Right renal cortex interstitium (tissue), 3 donors: ENCODE results near the gene ZFP1. TPM values are rescaled to one million over a fixed set of nuclear protein-coding genes. Genes with fewer than 3 reads are reported as not detected.
"Not testable (repeated sequence)": the region's sequence is repeated elsewhere in the genome, so short reads cannot be mapped to it uniquely, and the experiment has no call there.

Experiments
- DNase-seq, 3 donors: peaks; one replicate each; pipeline ENCODE4 v3.0.0-alpha.2; 2013; ENCODE audit warnings: low read depth in 3 of 3, low spot score in 2 of 3
- polyA plus RNA-seq, 3 donors: library from polyadenylated mRNA; unstranded; fragments of 120-200 nt; gene quantifications; one replicate each; pipeline ENCODE4 v1.2.1, GENCODE V29; 2013; ENCODE audit not compliant: insufficient read length in 3 of 3

ZFP1 gene
- polyA plus RNA-seq, 3 donors: 25.5 to 28.9 (median 28.8) TPM

DNA sequence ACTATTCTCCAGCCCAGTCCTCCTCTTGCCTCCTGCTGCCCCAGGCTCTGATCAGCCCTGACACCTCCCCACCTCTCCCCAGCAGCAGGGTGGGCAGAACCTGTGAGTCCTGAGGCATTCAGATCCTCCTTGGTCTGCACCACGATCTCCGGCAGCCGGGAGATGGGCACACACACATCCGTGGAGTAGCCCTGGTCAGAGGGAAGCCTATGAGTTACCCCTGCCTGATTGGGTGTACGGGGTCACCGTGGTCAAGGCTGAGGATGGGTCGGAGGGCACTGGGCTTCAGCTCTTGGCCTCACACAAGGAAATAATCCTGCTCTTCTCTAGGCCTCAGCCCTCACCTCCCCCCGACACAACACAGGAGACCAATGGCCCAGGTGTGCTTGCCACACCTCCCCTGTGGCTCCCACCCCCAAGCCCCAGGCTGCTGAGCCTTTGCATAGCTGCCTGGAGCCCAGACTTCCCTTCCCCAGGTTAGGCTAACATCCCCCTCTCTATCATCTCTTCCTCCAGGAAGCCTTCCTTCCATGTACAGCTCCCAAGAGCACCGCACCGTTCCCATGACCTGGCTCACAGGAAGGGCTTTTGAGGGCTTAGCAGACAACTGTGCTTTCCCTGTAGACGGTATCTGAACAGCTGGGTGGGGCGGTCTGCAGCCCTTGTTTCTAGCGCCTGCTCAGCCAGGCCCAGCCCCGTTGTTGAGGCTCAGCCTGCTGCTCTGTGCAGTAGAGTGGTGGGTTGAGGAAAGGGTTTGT, 35.4 kb upstream of the ZFP1 start:
- DNase-seq: no peak

DNA sequence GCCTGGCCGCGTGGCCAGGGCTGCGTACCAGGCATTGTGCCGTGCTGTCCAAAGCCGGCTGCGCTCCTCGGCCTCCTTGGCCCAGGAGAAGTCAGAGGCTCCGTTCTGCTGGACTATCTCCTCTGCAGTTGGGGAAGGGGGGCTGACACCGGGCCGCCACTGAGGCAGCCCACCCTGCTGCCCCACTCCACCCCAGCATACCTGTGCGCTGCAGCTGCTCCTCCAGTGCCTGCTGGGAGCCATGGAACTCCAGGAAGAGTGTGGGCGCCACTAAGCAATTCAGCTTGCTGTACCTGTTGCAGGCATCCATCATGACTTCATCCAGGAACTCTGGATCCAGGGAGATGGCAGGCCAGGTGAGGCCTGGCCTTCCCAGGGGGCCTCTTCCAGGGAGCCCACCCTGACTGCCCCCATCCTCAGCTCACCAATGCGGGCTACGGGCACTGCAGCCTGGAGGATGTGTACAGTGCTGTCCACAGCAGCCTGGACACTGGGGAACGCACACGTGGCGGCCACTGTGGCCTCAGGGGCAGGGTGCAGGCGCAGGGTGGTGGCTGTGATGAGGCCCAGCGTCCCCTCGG, 34.7 kb upstream of the ZFP1 start:
- no peak for DNase-seq

DNA sequence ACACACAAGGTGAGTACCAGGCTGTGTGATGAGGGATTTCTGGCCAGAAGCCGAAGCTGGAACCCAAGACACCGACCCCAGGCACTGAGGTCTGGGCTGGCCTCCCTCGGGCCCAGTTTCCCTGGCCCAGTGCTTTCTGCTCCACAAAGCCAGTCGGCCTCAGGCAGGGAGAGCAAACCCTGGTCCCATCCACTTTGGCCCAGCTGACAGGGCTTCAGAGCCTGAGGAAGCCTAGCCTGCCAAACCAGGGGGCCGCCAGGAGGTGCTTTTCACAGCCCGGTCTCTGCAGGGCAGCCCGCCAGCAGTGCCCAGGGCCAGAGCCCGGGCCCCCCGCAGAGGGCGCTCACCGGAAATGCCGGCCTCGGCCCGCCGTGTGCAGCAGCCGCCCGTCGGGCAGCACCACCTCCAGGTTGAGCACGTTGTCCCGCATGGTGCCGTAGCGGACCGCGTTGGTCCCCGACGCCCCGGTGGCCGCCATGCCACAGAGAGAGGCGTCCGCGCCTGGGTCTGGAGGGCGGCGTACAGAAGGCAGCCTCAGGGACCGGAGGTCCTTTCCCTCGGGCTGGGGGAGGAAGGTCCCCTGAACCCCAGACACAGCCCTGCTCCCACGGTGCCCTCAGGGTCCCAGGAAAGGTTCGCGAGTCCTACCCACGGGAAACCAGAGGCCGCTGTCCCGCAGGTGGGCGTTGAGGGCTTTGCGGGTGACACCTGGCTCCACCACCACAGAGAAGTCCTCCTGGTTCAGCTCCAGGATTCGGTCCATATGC, 34.0 kb upstream of the ZFP1 start:
- DNase-seq: no peak

DNA sequence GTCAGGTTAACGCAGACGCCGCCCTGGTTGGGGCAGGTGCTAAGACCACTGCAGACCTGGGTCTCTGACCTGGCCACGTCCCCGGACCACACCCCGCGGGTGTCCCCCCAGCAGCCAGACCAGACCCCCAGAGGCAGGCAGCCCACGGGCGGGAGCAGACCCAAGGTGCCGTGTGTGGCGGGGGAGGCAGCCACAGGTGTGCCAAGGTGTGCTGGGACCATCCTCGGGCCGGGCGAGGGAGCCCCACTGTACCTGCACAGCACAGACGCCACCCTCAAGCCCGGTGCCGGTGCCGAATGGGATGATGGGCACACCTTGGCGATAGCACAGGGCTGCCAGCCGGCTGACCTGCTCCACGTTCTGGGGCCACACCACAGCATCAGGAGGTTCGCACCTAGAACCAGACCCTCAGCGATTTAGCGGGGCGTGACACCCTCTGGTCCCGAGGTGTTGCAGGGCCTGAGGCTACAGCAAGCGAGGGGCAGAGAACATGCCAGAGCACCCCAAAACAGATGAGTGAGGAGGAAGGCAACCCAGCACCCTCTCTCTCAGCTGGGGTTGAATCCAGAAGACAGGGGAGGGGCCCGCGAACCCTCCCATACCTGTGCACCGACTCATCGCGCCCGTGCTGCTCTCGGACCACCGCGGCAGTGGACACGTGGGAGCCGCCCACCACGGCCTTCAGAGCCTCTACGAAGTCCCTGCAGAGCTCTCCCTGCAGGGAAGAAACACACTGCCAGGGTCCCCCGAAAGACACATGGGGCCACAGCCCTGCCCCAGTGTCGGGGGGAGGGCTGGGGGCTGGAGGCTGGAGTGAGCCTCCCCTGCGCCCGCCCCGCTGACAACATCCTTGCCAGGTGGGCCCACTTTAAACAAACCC, 33.1 kb upstream of the ZFP1 start:
- DNase-seq: no peak

DNA sequence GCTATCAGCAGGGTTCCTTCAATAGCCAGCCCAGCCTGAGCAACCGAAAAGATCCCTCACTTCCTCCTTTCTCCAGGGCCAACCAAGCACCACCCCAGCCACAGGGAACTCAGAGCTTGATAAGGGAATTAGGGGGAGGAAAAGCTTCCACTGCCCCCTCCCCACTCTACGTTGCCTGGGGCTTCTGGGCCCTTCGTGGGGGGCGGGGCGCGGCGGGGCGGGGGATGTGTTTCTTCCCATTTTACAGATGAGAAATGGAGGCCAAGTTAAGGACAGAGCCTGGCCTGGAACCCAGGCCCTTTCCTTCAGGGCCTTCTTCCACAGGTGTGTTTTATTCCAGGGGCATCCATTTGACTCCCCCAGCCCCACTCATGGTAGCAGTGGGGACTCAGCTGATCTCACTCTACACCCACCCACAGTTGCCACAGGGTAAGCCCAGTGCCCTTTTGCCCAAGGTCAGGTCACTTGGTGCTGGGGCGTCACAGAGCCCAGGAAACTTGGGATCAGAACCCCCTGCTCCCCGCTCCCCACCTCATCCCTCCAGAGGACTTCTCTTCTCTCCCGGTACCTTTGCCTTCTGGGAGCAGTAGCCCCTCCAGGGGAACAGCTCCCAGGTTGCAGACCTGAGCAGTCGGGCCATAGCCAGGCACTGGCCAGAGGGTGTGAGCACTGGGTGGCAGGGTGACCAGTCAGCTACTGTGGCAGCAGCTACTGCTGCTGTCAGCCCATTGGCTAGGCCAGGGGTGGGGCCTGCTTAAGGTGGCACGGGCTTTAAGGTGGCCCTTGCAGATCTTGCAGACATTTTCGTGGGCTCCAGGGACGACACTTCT, 32.0 kb upstream of the ZFP1 start, which contains the start of gene LDHD:
Gene LDHD, minus strand, starts transcription at position 700 of the 830 bp plus-strand sequence. Its CDS starts 60 bp downstream, at position 640.
- DNase-seq: no peak

DNA sequence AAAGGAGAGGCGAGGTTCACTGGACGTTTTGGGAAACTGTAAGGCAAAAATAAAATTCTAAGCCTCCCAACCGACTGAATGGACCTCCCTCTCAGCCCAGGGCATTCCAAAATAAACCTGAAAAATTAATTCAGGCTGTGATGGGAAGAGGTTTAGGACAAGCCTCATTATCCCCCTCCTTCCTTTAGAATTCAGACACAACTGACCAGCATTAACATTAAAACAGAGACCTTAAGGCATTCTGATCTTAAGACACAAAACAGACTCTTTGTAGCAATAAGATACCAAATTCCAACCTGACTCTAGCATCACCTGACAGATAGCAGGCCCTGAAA, 31.4 kb upstream of the ZFP1 start:
- no peak for DNase-seq

DNA sequence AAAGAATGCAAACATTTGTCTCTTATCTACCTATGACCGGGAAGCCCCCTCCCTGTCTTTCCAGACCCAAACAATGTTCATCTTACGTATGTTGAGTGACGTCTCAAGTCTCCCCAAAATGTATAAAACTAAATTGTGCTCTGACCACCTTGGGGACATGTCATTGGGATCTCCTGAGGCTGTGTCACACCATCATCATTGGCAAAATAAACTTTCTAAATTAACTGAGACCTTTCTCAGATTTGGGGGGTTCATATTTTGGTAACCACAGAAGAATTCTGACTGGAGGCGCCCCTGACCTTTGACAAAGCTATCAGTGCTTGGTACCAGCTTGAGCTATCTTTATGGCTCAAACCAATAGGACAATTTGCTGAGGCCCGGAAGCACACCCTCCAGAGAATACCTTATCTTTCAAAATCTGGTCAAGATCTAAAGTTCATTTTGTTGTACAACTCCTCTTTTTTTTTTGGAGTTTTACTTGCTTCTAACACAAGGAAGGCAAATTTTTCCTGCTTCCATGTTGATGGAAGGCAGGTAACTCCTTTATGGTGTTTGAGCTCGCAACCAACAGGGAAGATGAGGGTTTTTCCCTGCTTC, 29.3 kb upstream of the ZFP1 start:
- no peak for DNase-seq

DNA sequence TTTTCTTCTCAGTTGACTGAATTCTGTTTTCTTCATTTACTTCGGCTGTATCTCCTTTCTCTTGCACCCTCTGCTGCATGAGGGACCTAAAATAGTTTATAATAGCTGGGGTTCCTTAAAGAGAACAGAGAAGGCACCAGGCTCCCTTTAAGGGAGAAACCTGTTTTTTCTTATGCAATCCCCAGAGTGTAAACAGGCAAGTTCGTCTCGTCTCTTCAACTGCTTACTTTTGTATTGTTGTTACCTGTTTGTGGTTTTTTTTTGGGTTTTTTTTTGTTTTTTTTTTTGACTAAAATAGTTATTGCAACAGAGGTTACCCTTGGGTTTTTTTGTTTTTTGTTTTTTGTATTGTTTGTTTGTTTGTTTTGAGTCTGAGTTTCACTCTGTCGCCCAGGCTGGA, 28.1 kb upstream of the ZFP1 start:
- DNase-seq: no peak

DNA sequence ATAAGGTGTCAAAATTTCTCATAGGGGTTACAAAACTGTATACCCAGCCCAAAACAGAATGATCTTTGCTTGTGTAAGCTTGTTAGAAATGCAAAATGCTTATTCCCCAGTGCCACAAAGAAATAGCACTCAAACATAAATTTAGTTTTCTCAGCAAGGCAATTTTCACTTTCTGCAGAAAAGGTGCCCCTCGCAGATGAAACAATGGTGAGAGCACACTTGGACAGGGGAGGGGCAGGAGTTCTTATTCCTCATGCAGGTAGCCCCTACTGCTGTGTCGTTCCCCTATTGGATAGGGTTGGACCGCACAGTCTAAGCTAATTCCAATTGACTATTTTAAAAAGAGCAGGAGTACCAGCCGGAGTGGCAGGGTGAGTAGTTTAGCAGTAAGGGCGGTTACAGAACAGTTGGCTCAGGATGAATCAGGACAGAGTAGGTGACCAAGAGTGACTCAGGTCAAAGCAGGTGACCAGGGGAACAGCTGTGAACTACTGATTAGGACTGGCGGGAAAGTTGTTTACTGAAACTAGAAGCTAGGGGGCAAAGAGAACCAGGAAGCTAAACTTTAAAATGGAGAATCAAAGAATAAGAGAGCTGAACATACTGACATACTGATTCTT, 26.3 kb upstream of the ZFP1 start:
- no peak for DNase-seq

DNA sequence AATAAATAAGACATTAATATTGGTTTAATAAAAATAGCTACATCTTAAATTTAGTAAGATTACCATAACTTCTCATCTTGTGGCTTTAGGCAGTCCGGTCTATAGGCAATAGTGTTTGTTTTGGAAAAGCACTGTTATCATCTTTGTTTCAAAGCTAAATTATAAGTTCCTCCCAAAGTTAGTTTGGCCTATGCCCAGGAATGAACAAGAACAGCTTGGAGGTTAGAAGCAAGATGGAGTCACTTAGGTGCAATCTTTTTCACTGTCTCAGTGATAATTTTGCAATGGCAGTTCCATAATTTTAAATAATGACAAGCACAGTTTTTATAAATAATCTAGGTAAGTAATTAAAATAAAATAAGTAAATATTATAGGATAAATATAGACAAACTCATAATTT, 25.7 kb upstream of the ZFP1 start:
- DNase-seq: no peak

DNA sequence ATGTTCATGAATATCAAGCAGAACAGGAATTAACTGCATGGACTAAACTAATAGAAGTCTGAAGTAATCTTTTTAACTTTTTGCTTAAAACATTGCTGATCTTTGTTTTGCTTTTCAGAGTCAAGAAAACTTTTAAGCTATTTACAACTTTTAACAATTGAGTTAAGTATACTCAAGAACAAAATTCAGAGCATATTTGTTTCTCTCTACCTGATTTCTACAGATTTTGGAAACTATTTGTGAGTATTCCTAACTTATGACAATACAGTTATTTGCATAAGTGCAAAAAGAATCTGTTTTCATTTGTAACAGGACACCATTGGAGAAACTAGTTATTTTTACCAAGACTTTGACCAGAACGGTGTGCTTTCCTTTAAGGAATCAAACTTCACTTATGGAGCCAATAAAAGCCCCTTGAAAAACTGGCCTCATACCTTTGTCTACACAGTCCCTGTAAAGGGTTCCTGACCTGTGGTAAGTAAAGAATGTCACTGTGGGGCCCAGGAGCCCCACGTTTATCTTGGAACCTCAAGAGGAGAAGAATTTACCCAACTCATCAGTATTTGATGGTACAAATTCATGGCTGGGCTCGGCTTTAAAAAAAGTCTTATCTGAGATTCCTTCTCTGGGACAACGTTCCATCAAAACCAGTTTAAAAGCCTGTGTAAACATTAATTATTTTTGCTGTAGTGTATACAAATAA, 20.5 kb upstream of the ZFP1 start:
- DNase-seq: no peak

DNA sequence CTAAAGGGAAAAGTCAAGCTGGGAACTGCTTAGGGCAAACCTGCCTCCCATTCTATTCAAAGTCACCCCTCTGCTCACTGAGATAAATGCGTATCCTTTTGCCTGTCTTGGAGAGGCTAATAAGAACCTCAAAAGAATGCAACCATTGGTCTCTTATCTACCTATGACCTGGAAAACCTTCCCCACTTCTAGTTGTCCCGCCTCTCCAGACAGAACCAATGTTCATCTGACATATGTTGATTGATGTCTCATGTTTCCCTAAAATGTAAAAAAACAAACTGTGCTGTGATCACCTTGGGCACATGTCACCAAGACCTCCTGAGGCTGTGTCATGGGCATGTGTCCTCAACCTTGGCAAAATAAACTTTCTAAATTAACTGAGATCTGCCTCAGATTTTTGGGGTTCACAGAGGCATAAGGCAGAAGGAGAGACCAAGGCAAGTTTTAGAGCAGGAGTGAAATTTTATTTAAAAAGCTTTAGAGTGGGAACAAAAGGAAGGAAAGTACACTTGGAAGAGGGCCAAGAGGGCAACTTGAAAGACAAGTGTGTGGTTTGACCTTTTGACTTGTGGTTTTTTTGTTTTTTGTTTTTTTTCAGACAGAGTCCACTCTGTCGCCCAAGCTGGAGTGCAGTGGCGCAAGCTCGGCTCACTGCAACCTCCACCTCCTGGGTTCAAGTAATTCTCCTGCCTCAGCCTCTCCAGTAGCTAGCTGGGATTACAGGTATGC, 18.7 kb upstream of the ZFP1 start:
- DNase-seq: not testable (repeated sequence)

DNA sequence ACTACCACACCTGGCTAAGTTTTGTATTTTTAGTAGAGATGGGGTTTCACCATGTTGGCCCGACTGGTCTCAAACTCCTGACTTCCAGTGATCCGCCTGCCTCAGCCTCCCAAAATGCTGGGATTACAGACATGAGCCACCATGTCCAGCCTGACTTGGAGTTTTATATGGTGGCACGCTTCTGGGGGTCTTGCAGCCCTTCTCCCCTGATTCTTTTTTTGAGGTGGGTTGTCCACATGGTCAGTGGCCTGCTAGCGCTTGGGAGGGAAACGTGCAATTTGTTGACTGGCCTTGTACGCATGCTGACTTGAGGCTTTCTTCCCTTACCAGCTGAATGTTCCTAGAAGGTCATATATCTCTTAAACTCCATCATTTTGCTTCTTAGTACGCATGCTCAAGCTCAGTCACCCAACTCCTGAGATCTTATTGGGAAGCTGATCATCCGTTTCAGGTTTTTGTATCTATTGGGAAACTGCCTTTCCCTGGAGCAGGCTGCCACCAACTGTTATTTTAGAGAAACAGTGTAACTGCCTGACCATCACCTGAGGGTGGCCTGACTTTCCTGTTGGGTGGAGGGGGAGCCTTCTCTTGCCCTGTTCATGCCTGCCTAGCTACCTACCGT, 18.1 kb upstream of the ZFP1 start:
- DNase-seq: no peak

DNA sequence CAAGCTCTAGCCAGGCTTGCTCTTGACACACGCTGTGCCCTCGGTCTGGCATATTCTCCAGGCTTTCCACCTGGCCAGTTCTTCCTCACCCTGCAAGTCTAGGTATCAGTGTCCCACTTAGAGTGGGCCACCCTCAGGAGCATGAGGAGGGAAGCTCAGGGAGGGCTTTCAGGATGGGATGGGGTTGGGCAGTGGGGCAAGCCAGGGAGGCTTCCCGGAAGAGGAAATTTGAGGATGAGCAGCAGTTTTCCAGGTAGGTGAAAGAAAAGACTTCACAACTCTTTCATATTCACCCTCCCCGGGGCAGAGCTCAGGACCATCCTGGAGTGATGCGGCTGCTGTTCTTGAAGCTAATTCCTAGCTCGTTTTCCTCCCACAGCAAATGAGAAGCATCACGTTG, 17.2 kb upstream of the ZFP1 start:
- DNase-seq: no peak

DNA sequence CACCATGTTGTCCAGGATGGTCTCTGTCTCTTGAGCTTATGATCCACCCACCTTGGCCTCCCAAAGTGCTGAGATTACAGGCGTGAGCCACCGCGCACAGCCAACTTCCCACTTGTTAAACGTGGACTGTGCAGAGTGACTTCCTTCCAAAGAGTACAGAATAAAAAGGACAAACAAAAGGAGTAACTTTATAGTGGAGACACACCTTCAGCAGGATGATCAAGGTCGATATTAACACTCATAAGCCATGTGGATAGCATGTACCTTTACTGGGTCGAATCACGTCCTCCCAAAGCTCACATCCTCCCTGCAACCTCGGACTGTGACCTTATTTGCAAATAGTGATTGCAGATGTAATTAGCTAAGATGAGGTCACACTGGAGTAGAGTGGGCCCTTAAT, 10.1 kb upstream of the ZFP1 start:
- DNase-seq: no peak

DNA sequence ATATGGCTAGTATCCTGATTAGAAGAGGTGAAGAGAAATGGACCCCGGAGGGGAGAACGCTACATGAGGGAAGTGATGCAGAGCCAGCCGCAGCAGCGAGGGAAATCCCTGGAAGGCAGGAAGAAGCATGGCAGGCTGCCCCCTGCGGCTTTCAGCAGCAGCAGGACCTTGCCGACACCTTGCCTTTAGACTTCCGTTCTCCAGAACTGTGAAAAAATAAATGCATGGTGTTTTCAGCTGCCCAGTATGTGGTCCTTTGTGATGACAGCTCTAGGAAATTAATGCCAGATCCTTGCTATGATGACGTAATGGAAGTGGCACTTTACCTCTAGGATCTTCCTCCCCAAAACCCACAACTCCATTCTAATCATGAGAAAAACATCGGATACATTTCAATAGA, 9.7 kb upstream of the ZFP1 start:
- no peak for DNase-seq

DNA sequence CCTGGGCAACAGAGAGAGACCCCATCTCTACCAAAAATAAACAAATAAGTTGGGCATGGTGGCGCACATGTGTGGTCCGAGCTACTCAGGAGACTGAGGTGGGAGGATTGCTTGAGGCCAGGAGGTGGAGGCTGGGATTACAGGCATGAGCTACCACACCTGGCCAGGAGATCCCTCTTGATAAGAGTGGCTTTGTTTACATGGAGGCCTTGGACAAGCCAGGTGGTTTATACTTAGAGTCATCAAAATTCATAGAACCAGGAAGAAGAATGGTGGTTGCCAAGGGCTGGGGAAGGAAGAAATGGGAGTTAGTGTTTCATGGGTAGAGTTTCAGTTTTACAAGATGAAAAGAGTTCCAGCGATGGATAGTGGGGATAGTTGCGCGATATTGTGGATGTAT, 8.8 kb upstream of the ZFP1 start:
- no peak for DNase-seq

DNA sequence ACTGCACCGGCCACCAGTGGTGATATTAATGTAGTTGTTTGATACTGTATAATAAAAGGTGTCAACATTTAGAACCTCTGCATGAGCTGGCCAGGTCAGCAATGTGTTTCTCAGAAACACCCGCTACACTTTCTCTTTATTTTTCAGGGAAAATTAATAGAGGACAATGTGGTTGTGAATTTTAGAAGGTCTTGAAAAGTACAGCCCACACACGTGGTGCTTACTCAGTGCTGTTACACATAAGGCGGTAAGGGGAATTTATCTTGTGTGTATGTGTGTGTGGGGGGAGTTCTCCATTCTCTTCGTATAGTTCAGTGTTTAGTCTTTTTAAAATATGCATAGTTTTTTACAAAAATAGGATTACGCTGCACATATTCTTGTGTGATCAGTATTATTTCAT, 4.4 kb upstream of the ZFP1 start:
- DNase-seq: no peak
